Measurements from ENCODE around the gene SLC39A6.

DNA sequence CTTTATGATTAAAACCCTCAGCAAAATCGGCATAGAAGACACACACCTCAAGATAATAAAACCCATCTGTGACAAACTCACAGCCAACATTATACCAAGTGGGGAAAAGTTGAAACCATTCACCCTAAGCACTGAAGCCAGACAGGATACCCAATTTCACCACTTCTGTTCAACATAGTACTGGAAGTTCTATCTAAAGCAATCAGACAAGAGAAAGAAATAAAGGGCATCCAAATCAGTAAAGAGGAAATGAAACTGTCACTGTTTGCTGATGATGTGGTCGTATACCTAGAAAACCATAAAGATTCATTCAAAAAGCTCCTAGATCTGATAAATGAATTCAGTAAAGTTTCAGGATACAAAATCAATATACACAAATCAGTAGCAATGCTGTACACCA lies 45.4 kb downstream of the SLC39A6 start:
- TF ChIP-seq EZH2 (IDR thresholded peaks at IDR 0.05) (no peak), POLR2AphosphoS5 (IDR thresholded peaks at IDR 0.05; ENCODE audit: borderline replicate concordance, low read depth, low read length) (no peak)

Data from SK-N-MC (cell line).